H9 (cell line): ENCODE measurements around the gene LRP1B. TPM values are rescaled to one million over a fixed set of nuclear protein-coding genes. Genes with fewer than 3 reads are reported as not detected.

Source experiments
- DNase-seq: peaks from one replicate; pipeline ENCODE4 v3.0.0-alpha.2; 2017
- H2AFZ ChIP-seq: one replicate; pipeline ENCODE4 v1.6.1; 2013; ENCODE audit warnings: mild to moderate bottlenecking, low read length, control low read depth, moderate library complexity
- H2AK5ac ChIP-seq: 2 replicates; pipeline ENCODE4 v1.6.1; 2013; ENCODE audit warnings: low read length, control low read depth, mixed read lengths; ENCODE audit not compliant: insufficient read length
- H2BK120ac ChIP-seq: one replicate; pipeline ENCODE4 v1.6.1; 2013; ENCODE audit warnings: low read depth, mild to moderate bottlenecking, low read length, control low read depth, inconsistent platforms; ENCODE audit not compliant: poor library complexity, severe bottlenecking
- H2BK12ac ChIP-seq: 2 replicates; pipeline ENCODE4 v1.6.1; 2013; ENCODE audit warnings: low read length, control low read depth, mixed read lengths, low read depth; ENCODE audit not compliant: insufficient read length
- H2BK15ac ChIP-seq: 2 replicates; pipeline ENCODE4 v1.6.1; 2013; ENCODE audit warnings: low read depth, low read length, control low read depth
- H2BK20ac ChIP-seq: one replicate; pipeline ENCODE4 v1.6.1; 2013; ENCODE audit warnings: low read depth, mild to moderate bottlenecking, low read length, control low read depth, inconsistent platforms; ENCODE audit not compliant: poor library complexity, severe bottlenecking
- H2BK5ac ChIP-seq: 2 replicates; pipeline ENCODE4 v1.6.1; 2013; ENCODE audit warnings: low read length, control low read depth, mixed read lengths; ENCODE audit not compliant: insufficient read length
- H3K14ac ChIP-seq: 2 replicates; pipeline ENCODE4 v1.6.1; 2013; ENCODE audit warnings: low read length, control low read depth; ENCODE audit not compliant: insufficient read depth
- H3K18ac ChIP-seq: 2 replicates; pipeline ENCODE4 v1.6.1; 2013; ENCODE audit warnings: low read depth, mild to moderate bottlenecking, mixed read lengths, low read length, control low read depth; ENCODE audit not compliant: insufficient read length
- H3K23ac ChIP-seq: 2 replicates; pipeline ENCODE4 v1.6.1; 2013; ENCODE audit warnings: low read length, control low read depth, mixed read lengths, low read depth; ENCODE audit not compliant: insufficient read length
- H3K23me2 ChIP-seq: 2 replicates; pipeline ENCODE4 v1.6.1; 2013; ENCODE audit warnings: low read depth, mild to moderate bottlenecking, mixed read lengths, low read length, control low read depth; ENCODE audit not compliant: insufficient read length, poor library complexity, severe bottlenecking
- H3K27ac ChIP-seq: 2 replicates; pipeline ENCODE4 v1.5.1; 2013; ENCODE audit warnings: low read length, control low read depth, mixed read lengths, low read depth; ENCODE audit not compliant: insufficient read length
- H3K27me3 ChIP-seq: 2 replicates; pipeline ENCODE4 v1.6.1; 2013; ENCODE audit warnings: low read length, control low read depth, inconsistent platforms; ENCODE audit not compliant: insufficient read depth
- H3K4ac ChIP-seq: 2 replicates; pipeline ENCODE4 v1.6.1; 2013; ENCODE audit warnings: low read depth, mild to moderate bottlenecking, control low read depth, inconsistent platforms, low read length, moderate library complexity
- H3K4me1 ChIP-seq: 2 replicates; pipeline ENCODE4 v1.6.1; 2013; ENCODE audit warnings: low read length, control low read depth, inconsistent platforms; ENCODE audit not compliant: insufficient read depth
- H3K4me2 ChIP-seq: 2 replicates; pipeline ENCODE4 v1.6.1; 2013; ENCODE audit warnings: low read length, control low read depth, mixed read lengths; ENCODE audit not compliant: insufficient read length, insufficient read depth
- H3K56ac ChIP-seq: 2 replicates; pipeline ENCODE4 v1.6.1; 2013; ENCODE audit warnings: low read depth, mild to moderate bottlenecking, mixed read lengths, low read length, control low read depth; ENCODE audit not compliant: insufficient read length
- H3K79me1 ChIP-seq: 2 replicates; pipeline ENCODE4 v1.6.1; 2013; ENCODE audit warnings: low read depth, mild to moderate bottlenecking, moderate library complexity, low read length, control low read depth, inconsistent platforms; ENCODE audit not compliant: insufficient read depth, poor library complexity, severe bottlenecking
- H3K79me2 ChIP-seq: 2 replicates; pipeline ENCODE4 v1.6.1; 2013; ENCODE audit warnings: low read length, control low read depth, inconsistent platforms; ENCODE audit not compliant: insufficient read depth
- H3K9ac ChIP-seq: 2 replicates; pipeline ENCODE4 v1.6.1; 2013; ENCODE audit warnings: low read length, control low read depth, mixed read lengths; ENCODE audit not compliant: insufficient read length; ENCODE audit errors: extremely low read depth
- H3K9me3 ChIP-seq: one replicate; pipeline ENCODE4 v1.6.1; 2013; ENCODE audit warnings: low read depth, low read length, inconsistent platforms; ENCODE audit not compliant: control insufficient read depth
- H3T11ph ChIP-seq: one replicate; pipeline ENCODE4 v1.6.1; 2013; ENCODE audit warnings: mild to moderate bottlenecking, low read length, control low read depth, inconsistent platforms
- H4K20me1 ChIP-seq: one replicate; pipeline ENCODE4 v1.6.1; 2013; ENCODE audit not compliant: control insufficient read depth, insufficient read length, insufficient read depth
- H4K5ac ChIP-seq: 2 replicates; pipeline ENCODE4 v1.6.1; 2013; ENCODE audit warnings: low read depth, mild to moderate bottlenecking, mixed read lengths, low read length, control low read depth; ENCODE audit not compliant: insufficient read length
- H4K8ac ChIP-seq: replicated peaks from 2 replicates; pipeline ENCODE4 v1.6.1; 2013; ENCODE audit warnings: low read length, control low read depth, mixed read lengths, low read depth; ENCODE audit not compliant: insufficient read length
- H4K91ac ChIP-seq: 2 replicates; pipeline ENCODE4 v1.6.1; 2013; ENCODE audit warnings: low read depth, mild to moderate bottlenecking, moderate library complexity, mixed read lengths, low read length, control low read depth; ENCODE audit not compliant: insufficient read length
- H3K27ac Mint-ChIP-seq, 3 experiments: 2 replicates in 2 of 3; 3 replicates in 1 of 3; pipeline ENCODE4 v1.8.0; 2020 to 2021; ENCODE audit warnings: mixed read lengths in 3 of 3, mild to moderate bottlenecking in 1 of 3, moderate library complexity in 1 of 3
- H3K27me3 Mint-ChIP-seq: 2 replicates; pipeline ENCODE4 v1.8.0; 2021; ENCODE audit warnings: low read depth, mild to moderate bottlenecking, moderate library complexity, mixed read lengths
- H3K36me3 Mint-ChIP-seq, 3 experiments: 2 replicates in 2 of 3; 3 replicates in 1 of 3; pipeline ENCODE4 v1.8.0; 2020 to 2021; ENCODE audit warnings: low read depth in 3 of 3, mixed read lengths in 3 of 3; ENCODE audit not compliant: insufficient read depth in 1 of 3
- H3K4me1 Mint-ChIP-seq, 2 experiments: 2 replicates each; pipeline ENCODE4 v1.8.0; 2020; ENCODE audit warnings: mixed read lengths in 2 of 2
- H3K4me3 Mint-ChIP-seq, 2 experiments: 2 replicates in 1 of 2; 3 replicates in 1 of 2; pipeline ENCODE4 v1.8.0; 2020 to 2021; ENCODE audit warnings: mild to moderate bottlenecking in 2 of 2, mixed read lengths in 2 of 2, moderate library complexity in 1 of 2
- H3K9me3 Mint-ChIP-seq, 2 experiments: 2 replicates in 1 of 2; 3 replicates in 1 of 2; pipeline ENCODE4 v1.8.0; 2020; ENCODE audit warnings: mild to moderate bottlenecking in 2 of 2, mixed read lengths in 2 of 2, moderate library complexity in 1 of 2
- CTCF ChIP-seq: fragments of 200-600 bp; sonication (generic); conservative IDR thresholded peaks from 3 replicates; pipeline ENCODE4 v1.8.0; 2021; ENCODE audit warnings: antibody characterized with exemption, mild to moderate bottlenecking
- WGBS: extraction: QIAGEN DNeasy Blood & Tissue Kit; methylation state at CpG from one replicate; pipeline ENCODE4 v1.1.7; 2013; ENCODE audit warnings: missing lambda C conversion rate, low lambda C conversion rate, mixed read lengths; ENCODE audit not compliant: insufficient read length; ENCODE audit errors: extremely low coverage; 5-methylcytosine and 5-hydroxymethylcytosine counted together
- total RNA-seq: library from RNA; stranded (reverse); gene quantifications from 2 replicates; pipeline ENCODE4 v1.2.1, GENCODE V29; 2021

The LRP1B gene
- total RNA-seq, 1 experiment from 2014 or later = not detected

DNA sequence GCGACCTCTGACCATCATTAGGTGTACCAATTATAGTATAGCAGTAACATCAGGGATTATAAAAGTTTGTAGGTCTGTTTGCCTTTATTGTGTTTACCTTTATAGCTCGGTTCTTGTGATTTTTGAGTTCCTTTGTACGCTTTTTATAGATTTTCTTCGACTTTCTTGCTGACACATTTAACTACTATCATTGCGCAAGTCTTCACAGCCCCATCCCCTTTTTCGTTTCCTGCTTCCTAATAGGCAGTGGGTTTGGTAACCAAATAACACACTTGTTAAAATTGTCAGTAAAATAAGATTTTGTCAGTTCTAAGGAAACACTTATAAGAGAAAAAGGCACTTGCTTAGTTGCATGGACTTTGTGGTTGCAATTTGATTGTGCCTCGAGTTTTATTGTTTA lies 541.5 kb downstream of the LRP1B start:
- no CpG with 5 or more reads among the region's 7 CpGs for WGBS
- Histone ChIP-seq H2BK5ac (no peak overlapping the region), H3K27ac (no peak overlapping the region), H3K4ac (no peak overlapping the region), H2BK12ac (no peak overlapping the region), H2AK5ac (no peak overlapping the region), H3K4me1 (no peaks in the 10 kb centered on the region), H4K8ac (no peak overlapping the region), H3K4me2 (no peak overlapping the region), H4K91ac (no peak overlapping the region), H3K18ac (no peak overlapping the region), H3K9me3 (peaks cover 6% of the 10 kb centered on the region), H3T11ph (no peak overlapping the region), H2BK15ac (no peak overlapping the region), H4K20me1 (no peaks in the 10 kb centered on the region), H3K23me2 (no peaks in the 10 kb centered on the region), H3K79me1 (no peaks in the 10 kb centered on the region), H3K9ac (no peak overlapping the region), H2BK120ac (no peak overlapping the region), H2BK20ac (no peak overlapping the region), H3K27me3 (no peaks in the 10 kb centered on the region), H3K56ac (no peak overlapping the region), H2AFZ (no peak overlapping the region), H3K79me2 (no peaks in the 10 kb centered on the region), H3K14ac (no peak overlapping the region), H3K23ac (no peak overlapping the region), H4K5ac (no peak overlapping the region)
- H3K9me3 Mint-ChIP-seq = peaks cover 10% of the 10 kb centered on the region in 2 experiments; a peak in 4 of 5 replicates
- no peak overlapping the region for H3K4me3 Mint-ChIP-seq
- H3K36me3 Mint-ChIP-seq = peaks cover 3 to 20% (median 9%) of the 10 kb centered on the region in 3 experiments; a peak in 5 of 7 replicates
- no peak for TF ChIP-seq CTCF
- peaks cover 0 to 6% of the 10 kb centered on the region in 2 experiments; a peak in 2 of 4 replicates for H3K4me1 Mint-ChIP-seq
- DNase-seq = no peak
- H3K27me3 Mint-ChIP-seq = no peaks in the 10 kb centered on the region
- H3K27ac Mint-ChIP-seq = no peak overlapping the region
